ENCODE data around the gene BCAP31. TPM values are rescaled to one million over a fixed set of nuclear protein-coding genes. Genes with fewer than 3 reads are reported as not detected.
"Not testable (repeated sequence)": the region's sequence is repeated elsewhere in the genome, so short reads cannot be mapped to it uniquely, and the experiment has no call there.

Gene BCAP31
- total RNA-seq, 2 experiments from 2014 or later, result 43.0 to 72.0 TPM

- intact Hi-C loops (cut with micrococcal nuclease; ENCODE audit: unreplicated experiment), result no loop called here
- no TSS peak for BruUV-seq (replicated peaks)
- Histone ChIP-seq H3K79me2 (ENCODE audit: insufficient read depth, low read depth, low read length) (no peaks in the 10 kb centered on the region), H3K4me2 (ENCODE audit: low read length) (no peak overlapping the region), H3K9me2 (ENCODE audit: insufficient read depth, low read length) (no peaks in the 10 kb centered on the region), H3K4me3 (ENCODE audit: low read depth, low read length, poor library complexity, severe bottlenecking) (no peak overlapping the region), H2AFZ (ENCODE audit: low read length) (no peak overlapping the region), H4K20me1 (ENCODE audit: insufficient read depth, low read length) (no peaks in the 10 kb centered on the region), H3K36me3 (ENCODE audit: insufficient read depth, low read length) (no peaks in the 10 kb centered on the region), H3K9me3 (ENCODE audit: low read length) (no peaks in the 10 kb centered on the region), H3K27ac (ENCODE audit: low read depth, low read length, poor library complexity, severe bottlenecking) (no peak overlapping the region), H3K4me1 (ENCODE audit: insufficient read depth, low read length, poor library complexity, severe bottlenecking) (no peaks in the 10 kb centered on the region)
- no peak for TF ChIP-seq EZH2phosphoT487 (IDR thresholded peaks at IDR 0.05; ENCODE audit: borderline replicate concordance, low read depth, low read length)
- TF ChIP-seq CTCF (conservative IDR thresholded peaks at IDR 0.05; ENCODE audit: low read length), result no peak
- POLR2A ChIA-PET, result no interaction called here
- CTCF ChIA-PET (ENCODE audit: unreplicated experiment), result no interaction called here
- DNase-seq (ENCODE audit: low spot score), result no peak
Observed at GRCh38 chrX:153693216-153694086, 30.7 kb downstream of the BCAP31 start.

GRCh38 chrX:153692611-153693156, 31.5 kb downstream of the BCAP31 start:
- POLR2A ChIA-PET, result no interaction called here
- no peak overlapping the region for H3K4me3 ChIP-seq (ENCODE audit: low read depth, low read length, poor library complexity, severe bottlenecking)
- no peaks in the 10 kb centered on the region for H3K36me3 ChIP-seq (ENCODE audit: insufficient read depth, low read length)
- no peak overlapping the region for H3K4me2 ChIP-seq (ENCODE audit: low read length)
- no peaks in the 10 kb centered on the region for H3K4me1 ChIP-seq (ENCODE audit: insufficient read depth, low read length, poor library complexity, severe bottlenecking)
- no peak overlapping the region for H3K27ac ChIP-seq (ENCODE audit: low read depth, low read length, poor library complexity, severe bottlenecking)
- no peaks in the 10 kb centered on the region for H3K9me3 ChIP-seq (ENCODE audit: low read length)
- intact Hi-C loops (cut with micrococcal nuclease; ENCODE audit: unreplicated experiment), result no loop called here
- H4K20me1 ChIP-seq (ENCODE audit: insufficient read depth, low read length), result no peaks in the 10 kb centered on the region
- CTCF ChIA-PET (ENCODE audit: unreplicated experiment), result no interaction called here
- no peak for DNase-seq (ENCODE audit: low spot score)
- BruUV-seq (replicated peaks), result no TSS peak
- H2AFZ ChIP-seq (ENCODE audit: low read length), result no peak overlapping the region
- TF ChIP-seq EZH2phosphoT487 (IDR thresholded peaks at IDR 0.05; ENCODE audit: borderline replicate concordance, low read depth, low read length) (no peak), CTCF (conservative IDR thresholded peaks at IDR 0.05; ENCODE audit: low read length) (no peak)
- H3K9me2 ChIP-seq (ENCODE audit: insufficient read depth, low read length), result no peaks in the 10 kb centered on the region
- H3K79me2 ChIP-seq (ENCODE audit: insufficient read depth, low read depth, low read length), result no peaks in the 10 kb centered on the region

- no TSS peak for BruUV-seq (replicated peaks)
- H3K4me2 ChIP-seq (ENCODE audit: low read length), result no peak overlapping the region
- no peaks in the 10 kb centered on the region for H3K4me1 ChIP-seq (ENCODE audit: insufficient read depth, low read length, poor library complexity, severe bottlenecking)
- no peak overlapping the region for H3K4me3 ChIP-seq (ENCODE audit: low read depth, low read length, poor library complexity, severe bottlenecking)
- H3K79me2 ChIP-seq (ENCODE audit: insufficient read depth, low read depth, low read length), result no peaks in the 10 kb centered on the region
- no peaks in the 10 kb centered on the region for H3K9me2 ChIP-seq (ENCODE audit: insufficient read depth, low read length)
- DNase-seq (ENCODE audit: low spot score), result no peak
- TF ChIP-seq EZH2phosphoT487 (IDR thresholded peaks at IDR 0.05; ENCODE audit: borderline replicate concordance, low read depth, low read length) (no peak), CTCF (conservative IDR thresholded peaks at IDR 0.05; ENCODE audit: low read length) (no peak)
- ChIA-PET POLR2A (interaction anchor here (0.6 kb wide), 1 partner anchor 25 kb away, joined by 3 read pairs; no protein-coding TSS in a partner anchor), CTCF (ENCODE audit: unreplicated experiment) (no interaction called here)
- no peaks in the 10 kb centered on the region for H3K36me3 ChIP-seq (ENCODE audit: insufficient read depth, low read length)
- H3K9me3 ChIP-seq (ENCODE audit: low read length), result no peaks in the 10 kb centered on the region
- no peak overlapping the region for H3K27ac ChIP-seq (ENCODE audit: low read depth, low read length, poor library complexity, severe bottlenecking)
- no peaks in the 10 kb centered on the region for H4K20me1 ChIP-seq (ENCODE audit: insufficient read depth, low read length)
- intact Hi-C loops (cut with micrococcal nuclease; ENCODE audit: unreplicated experiment), result no loop called here
- no peak overlapping the region for H2AFZ ChIP-seq (ENCODE audit: low read length)
Observed at GRCh38 chrX:153692003-153692402, 32.2 kb downstream of the BCAP31 start.

- intact Hi-C loops (cut with micrococcal nuclease; ENCODE audit: unreplicated experiment); H3K4me1 ChIP-seq (ENCODE audit: insufficient read depth, low read length, poor library complexity, severe bottlenecking); CTCF ChIA-PET (ENCODE audit: unreplicated experiment); H3K9me2 ChIP-seq (ENCODE audit: insufficient read depth, low read length); H3K79me2 ChIP-seq (ENCODE audit: insufficient read depth, low read depth, low read length); H3K36me3 ChIP-seq (ENCODE audit: insufficient read depth, low read length); H3K4me3 ChIP-seq (ENCODE audit: low read depth, low read length, poor library complexity, severe bottlenecking); H3K27ac ChIP-seq (ENCODE audit: low read depth, low read length, poor library complexity, severe bottlenecking); DNase-seq (ENCODE audit: low spot score); H4K20me1 ChIP-seq (ENCODE audit: insufficient read depth, low read length); H2AFZ ChIP-seq (ENCODE audit: low read length); H3K4me2 ChIP-seq (ENCODE audit: low read length); BruUV-seq (replicated peaks); H3K9me3 ChIP-seq (ENCODE audit: low read length): not testable (repeated sequence)
- POLR2A ChIA-PET, result interaction anchor here (0.6 kb wide), 1 partner anchor 25 kb away, joined by 3 read pairs; no protein-coding TSS in a partner anchor
Observed at GRCh38 chrX:153691032-153691827, 33.0 kb downstream of the BCAP31 start.

All from OCI-LY7 (cell line).